Esophagus muscularis mucosa (tissue), 4 donors: ENCODE measurements around the gene SOX5. TPM values are rescaled to one million over a fixed set of nuclear protein-coding genes. Genes with fewer than 3 reads are reported as not detected.

Experiments used
- DNase-seq: peaks from one replicate; pipeline ENCODE4 v3.0.0-alpha.2; 2017; ENCODE audit errors: extremely low spot score
- H3K27ac ChIP-seq, 4 donors: fragments of 200-600 bp; sonication (generic); replicated peaks in 1 of 4; 1 replicate in 3 of 4; 2 replicates in 1 of 4; pipeline ENCODE4 v1.5.1; 2016 to 2019; ENCODE audit warnings: mild to moderate bottlenecking in 1 of 4
- H3K27me3 ChIP-seq, 4 donors: fragments of 200-600 bp; sonication (generic); one replicate each; pipeline versions ENCODE4 v1.5.1 to v1.6.0; 2016 to 2019
- H3K36me3 ChIP-seq, 4 donors: fragments of 200-600 bp; sonication (generic); one replicate each; pipeline ENCODE4 v1.5.1; 2016 to 2019
- H3K4me1 ChIP-seq, 4 donors: fragments of 200-600 bp; sonication (generic); one replicate each; pipeline ENCODE4 v1.5.1; 2016 to 2019
- H3K4me3 ChIP-seq, 4 donors: fragments of 200-600 bp; sonication (generic); 1 replicate in 2 of 4; 2 replicates in 2 of 4; pipeline ENCODE4 v1.5.1; 2016 to 2019; ENCODE audit warnings: mild to moderate bottlenecking in 4 of 4, moderate library complexity in 1 of 4
- H3K9me3 ChIP-seq, 4 donors: fragments of 200-600 bp; sonication (generic); 1 replicate in 3 of 4; 2 replicates in 1 of 4; pipeline ENCODE4 v1.5.1; 2016 to 2019
- EP300 ChIP-seq: sonication (generic); formaldehyde crosslinking; IDR thresholded peaks from one replicate; pipeline ENCODE4 v1.6.1; 2017; ENCODE audit warnings: antibody characterized with exemption
- POLR2A ChIP-seq: fragments of 450-650 bp; IDR thresholded peaks from one replicate; pipeline ENCODE4 v1.6.1; 2017; ENCODE audit warnings: antibody characterized with exemption, moderate library complexity, mild to moderate bottlenecking, low read depth
- POLR2AphosphoS5 ChIP-seq, 2 donors: sonication (generic); formaldehyde crosslinking; IDR thresholded peaks; one replicate each; pipeline ENCODE4 v1.6.1; 2017; ENCODE audit warnings: antibody characterized with exemption in 2 of 2
- WGBS: methylation state at CpG from one replicate; pipeline ENCODE4 v1.1.5; 2018; 5-methylcytosine and 5-hydroxymethylcytosine counted together
- intact Hi-C: fragments of 100-400 bp; cut with DNase I; formaldehyde crosslinking; loops from one replicate; pipeline ENCODE4 v1.15.1; 2023
- total RNA-seq, 4 donors: library from RNA; depleted of rRNA; stranded (reverse); fragments of >200 nt; gene quantifications; one replicate each; pipeline versions ENCODE4 v1.1.0 to v1.2.1, GENCODE V29; 2016
- TF ChIP-seq, protein P1 (sequence below), 3 experiments: fragments of 200-600 bp in 2 of 3; fragments of 450-650 bp in 1 of 3; sonication (generic) in 2 of 3; IDR thresholded peaks; one replicate each; pipeline ENCODE4 v1.5.1; 2017 to 2019; ENCODE audit warnings: antibody characterized with exemption in 3 of 3, mild to moderate bottlenecking in 2 of 3, moderate library complexity in 1 of 3

The SOX5 gene
- total RNA-seq, 4 donors from 2014 or later: 7.1 to 11.6 (median 8.8) TPM

DNA sequence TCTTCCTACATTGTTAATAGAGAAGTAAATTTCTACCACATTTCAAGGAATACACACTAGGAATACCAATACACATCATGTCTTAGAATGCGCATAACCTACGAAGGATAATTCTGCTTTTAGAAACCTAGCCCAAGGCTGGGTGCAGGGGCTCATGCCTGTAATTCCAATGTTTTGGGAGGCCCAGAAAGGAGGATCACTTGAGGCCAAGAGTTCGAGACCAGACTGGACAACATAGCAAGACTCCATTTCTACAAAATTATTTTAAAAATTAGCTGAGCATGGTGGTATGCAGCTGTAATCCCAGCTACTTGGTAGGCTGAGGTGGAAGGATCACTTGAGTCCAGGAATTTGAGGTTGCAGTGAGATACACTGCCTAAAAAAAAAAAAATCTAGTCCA, 206.9 kb downstream of the SOX5 start:
- WGBS: 88% methylated on average over 3 of the region's 3 CpGs

DNA sequence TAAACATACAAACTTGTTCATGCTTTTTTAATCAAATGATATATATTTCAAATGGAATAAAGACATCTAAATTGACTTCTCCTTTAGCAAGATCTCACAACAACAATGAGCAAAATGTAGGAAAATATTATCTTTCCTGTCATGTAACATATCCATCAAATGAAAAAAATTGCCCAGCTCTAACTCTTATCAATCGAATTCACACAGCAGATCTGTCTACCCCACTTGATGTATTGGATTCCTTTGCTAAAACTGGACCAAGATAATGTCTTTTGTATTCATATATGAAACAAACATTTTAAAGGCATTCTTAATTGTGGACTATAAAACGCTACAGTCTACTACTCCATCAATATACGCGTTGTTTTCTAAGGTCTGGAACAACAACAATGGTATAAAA, 218.0 kb downstream of the SOX5 start:
- WGBS: 90% methylated on average over 4 of the region's 4 CpGs
- DNase-seq: no peak

More for the DNA sequence above, 206.9 kb downstream of the SOX5 start:
- intact Hi-C loops: no loop called here
- DNase-seq: no peak
- Histone ChIP-seq H3K4me1 (no peaks in the 10 kb centered on the region), H3K9me3 (no peaks in the 10 kb centered on the region), H3K36me3 (no peaks in the 10 kb centered on the region), H3K4me3 (no peak overlapping the region), H3K27me3 (no peaks in the 10 kb centered on the region), H3K27ac (no peak overlapping the region)
- TF ChIP-seq POLR2AphosphoS5 (IDR thresholded peaks at IDR 0.05) (no peak), POLR2A (no peak), EP300 (no peak)
- TF ChIP-seq, protein P1, sequence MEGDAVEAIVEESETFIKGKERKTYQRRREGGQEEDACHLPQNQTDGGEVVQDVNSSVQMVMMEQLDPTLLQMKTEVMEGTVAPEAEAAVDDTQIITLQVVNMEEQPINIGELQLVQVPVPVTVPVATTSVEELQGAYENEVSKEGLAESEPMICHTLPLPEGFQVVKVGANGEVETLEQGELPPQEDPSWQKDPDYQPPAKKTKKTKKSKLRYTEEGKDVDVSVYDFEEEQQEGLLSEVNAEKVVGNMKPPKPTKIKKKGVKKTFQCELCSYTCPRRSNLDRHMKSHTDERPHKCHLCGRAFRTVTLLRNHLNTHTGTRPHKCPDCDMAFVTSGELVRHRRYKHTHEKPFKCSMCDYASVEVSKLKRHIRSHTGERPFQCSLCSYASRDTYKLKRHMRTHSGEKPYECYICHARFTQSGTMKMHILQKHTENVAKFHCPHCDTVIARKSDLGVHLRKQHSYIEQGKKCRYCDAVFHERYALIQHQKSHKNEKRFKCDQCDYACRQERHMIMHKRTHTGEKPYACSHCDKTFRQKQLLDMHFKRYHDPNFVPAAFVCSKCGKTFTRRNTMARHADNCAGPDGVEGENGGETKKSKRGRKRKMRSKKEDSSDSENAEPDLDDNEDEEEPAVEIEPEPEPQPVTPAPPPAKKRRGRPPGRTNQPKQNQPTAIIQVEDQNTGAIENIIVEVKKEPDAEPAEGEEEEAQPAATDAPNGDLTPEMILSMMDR (IDR thresholded peaks at IDR 0.05): no peak

DNA sequence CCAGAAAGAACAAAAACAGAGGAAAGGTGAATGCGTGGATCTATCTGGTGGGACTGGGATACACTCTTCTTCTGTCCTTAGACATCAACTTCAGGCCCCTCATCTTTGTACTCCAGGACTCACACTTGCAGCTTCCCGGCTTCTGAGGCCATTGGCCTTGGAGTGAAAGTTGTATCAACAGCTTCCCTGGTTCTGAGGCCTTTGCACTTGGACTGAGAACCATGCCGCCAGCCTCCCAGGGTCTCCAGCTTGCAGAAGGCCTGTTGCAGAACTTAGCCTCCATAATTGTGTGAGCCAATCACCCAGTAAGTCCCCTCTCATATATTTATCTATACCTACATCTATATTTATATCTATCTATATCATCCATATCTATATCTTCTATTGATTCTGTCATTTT, 218.4 kb downstream of the SOX5 start:
- Histone ChIP-seq H3K36me3 (no peaks in the 10 kb centered on the region), H3K4me1 (no peaks in the 10 kb centered on the region), H3K9me3 (no peaks in the 10 kb centered on the region), H3K27ac (no peak overlapping the region), H3K4me3 (no peak overlapping the region), H3K27me3 (no peaks in the 10 kb centered on the region)
- WGBS: 98% methylated on average over 3 of the region's 3 CpGs
- DNase-seq: no peak
- TF ChIP-seq EP300: no peak
- TF ChIP-seq, protein P1 (IDR thresholded peaks at IDR 0.05): no peak
- TF ChIP-seq POLR2AphosphoS5 (IDR thresholded peaks at IDR 0.05): no peak
- no peak for TF ChIP-seq POLR2A
- intact Hi-C loops: no loop called here

More for the DNA sequence above, 218.0 kb downstream of the SOX5 start:
- Histone ChIP-seq H3K27me3 (no peaks in the 10 kb centered on the region), H3K9me3 (no peaks in the 10 kb centered on the region), H3K27ac (no peak overlapping the region), H3K4me3 (no peak overlapping the region), H3K4me1 (no peaks in the 10 kb centered on the region), H3K36me3 (no peaks in the 10 kb centered on the region)
- intact Hi-C loops: no loop called here
- TF ChIP-seq, protein P1 (IDR thresholded peaks at IDR 0.05): no peak
- TF ChIP-seq POLR2A (no peak), EP300 (no peak), POLR2AphosphoS5 (IDR thresholded peaks at IDR 0.05) (no peak)

DNA sequence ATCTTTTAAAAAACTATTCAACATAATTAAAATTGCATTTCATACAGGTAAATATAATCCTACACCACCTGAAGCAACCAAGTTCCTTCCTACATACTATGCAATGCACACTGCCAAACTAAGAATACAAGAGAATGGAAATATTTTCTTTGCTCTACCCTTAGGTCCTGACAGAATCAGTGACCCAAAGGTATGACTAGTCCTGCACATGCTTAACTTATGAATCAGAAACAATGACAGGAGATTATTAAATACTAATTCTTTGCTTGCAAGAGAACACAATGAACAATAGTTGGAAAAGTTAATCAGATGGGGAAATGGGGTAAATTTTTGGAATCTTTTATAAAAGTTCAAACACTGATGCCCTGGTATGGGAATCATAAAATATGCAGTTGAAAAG, 220.1 kb downstream of the SOX5 start:
- no peak for DNase-seq
- intact Hi-C loops: no loop called here
- H3K4me1 ChIP-seq: no peaks in the 10 kb centered on the region
- H3K4me3 ChIP-seq: no peak overlapping the region
- no peaks in the 10 kb centered on the region for H3K27me3 ChIP-seq
- H3K9me3 ChIP-seq: no peaks in the 10 kb centered on the region
- TF ChIP-seq POLR2A: no peak
- TF ChIP-seq POLR2AphosphoS5 (IDR thresholded peaks at IDR 0.05): no peak
- no peak for TF ChIP-seq EP300
- TF ChIP-seq, protein P1 (IDR thresholded peaks at IDR 0.05): no peak
- no peaks in the 10 kb centered on the region for H3K36me3 ChIP-seq
- no peak overlapping the region for H3K27ac ChIP-seq

DNA sequence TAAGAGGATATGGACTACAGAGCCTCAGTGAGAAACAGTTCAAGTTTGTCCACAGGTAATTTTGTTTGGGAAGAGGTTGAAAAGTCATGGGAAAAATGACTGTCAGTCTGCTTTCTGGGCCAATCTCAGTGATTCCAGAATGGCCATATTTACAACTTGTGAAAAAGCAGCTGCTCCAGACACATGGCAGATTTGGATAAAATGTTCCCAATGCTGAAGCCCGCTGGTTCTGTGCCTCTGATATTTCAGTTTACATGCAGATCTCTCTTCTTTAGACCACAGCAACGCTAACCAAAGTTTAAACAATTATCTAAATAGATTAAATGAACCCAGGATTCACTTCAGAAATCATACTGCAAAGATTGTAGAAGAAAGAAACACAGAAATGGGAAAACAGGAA, 222.8 kb downstream of the SOX5 start:
- no peak for DNase-seq
- H3K27ac ChIP-seq: no peak overlapping the region
- H3K27me3 ChIP-seq: no peaks in the 10 kb centered on the region
- no peak overlapping the region for H3K4me3 ChIP-seq
- intact Hi-C loops: no loop called here
- H3K36me3 ChIP-seq: no peaks in the 10 kb centered on the region
- H3K9me3 ChIP-seq: no peaks in the 10 kb centered on the region
- WGBS: 91% methylated on average over 2 of the region's 2 CpGs
- TF ChIP-seq, protein P1 (IDR thresholded peaks at IDR 0.05): no peak
- TF ChIP-seq EP300: no peak
- no peak for TF ChIP-seq POLR2A
- TF ChIP-seq POLR2AphosphoS5 (IDR thresholded peaks at IDR 0.05): no peak
- no peaks in the 10 kb centered on the region for H3K4me1 ChIP-seq
